Left ventricle myocardium inferior (tissue), 1 donor: ENCODE measurements around the gene ANKRD13D. TPM values are rescaled to one million over a fixed set of nuclear protein-coding genes. Genes with fewer than 3 reads are reported as not detected.

Experiments
- DNase-seq: peaks from one replicate; pipeline ENCODE4 v3.0.0-alpha.2; 2020
- H3K27ac ChIP-seq: fragments of 200-600 bp; replicated peaks from 2 replicates; pipeline ENCODE4 v1.8.0; 2021
- H3K27me3 ChIP-seq: fragments of 200-600 bp; 2 replicates; pipeline ENCODE4 v1.8.0; 2021; ENCODE audit warnings: low read depth
- H3K36me3 ChIP-seq: fragments of 200-600 bp; 2 replicates; pipeline ENCODE4 v1.8.0; 2021
- H3K4me1 ChIP-seq: fragments of 200-600 bp; 2 replicates; pipeline ENCODE4 v1.8.0; 2021
- H3K4me3 ChIP-seq: fragments of 200-600 bp; 2 replicates; pipeline ENCODE4 v1.8.0; 2021; ENCODE audit warnings: mild to moderate bottlenecking, moderate library complexity
- H3K9me3 ChIP-seq: fragments of 200-600 bp; replicated peaks from 2 replicates; pipeline ENCODE4 v1.8.0; 2021
- intact Hi-C: fragments of 100-400 bp; cut with micrococcal nuclease; formaldehyde crosslinking; loops from one replicate; pipeline ENCODE4 v1.11.0; 2022
- total RNA-seq: library from RNA; stranded (reverse); fragmentation: NEBNext Ultra II Directional; extraction: Animal tissue kit (Norgen Biotek cat#: 25700); gene quantifications from one replicate; pipeline ENCODE4 v1.2.1, GENCODE V29; 2021
- TF ChIP-seq, protein P1 (sequence below): fragments of 200-600 bp; IDR thresholded peaks from 2 replicates; pipeline ENCODE4 v1.8.0; 2021; ENCODE audit warnings: antibody characterized with exemption, mild to moderate bottlenecking, borderline replicate concordance
- donor health status: DM: no; HTN: yes; CAD: no; lungs with severe emphysema.

ANKRD13D gene
- total RNA-seq, 1 donor from 2014 or later, result 11.8 TPM

DNA sequence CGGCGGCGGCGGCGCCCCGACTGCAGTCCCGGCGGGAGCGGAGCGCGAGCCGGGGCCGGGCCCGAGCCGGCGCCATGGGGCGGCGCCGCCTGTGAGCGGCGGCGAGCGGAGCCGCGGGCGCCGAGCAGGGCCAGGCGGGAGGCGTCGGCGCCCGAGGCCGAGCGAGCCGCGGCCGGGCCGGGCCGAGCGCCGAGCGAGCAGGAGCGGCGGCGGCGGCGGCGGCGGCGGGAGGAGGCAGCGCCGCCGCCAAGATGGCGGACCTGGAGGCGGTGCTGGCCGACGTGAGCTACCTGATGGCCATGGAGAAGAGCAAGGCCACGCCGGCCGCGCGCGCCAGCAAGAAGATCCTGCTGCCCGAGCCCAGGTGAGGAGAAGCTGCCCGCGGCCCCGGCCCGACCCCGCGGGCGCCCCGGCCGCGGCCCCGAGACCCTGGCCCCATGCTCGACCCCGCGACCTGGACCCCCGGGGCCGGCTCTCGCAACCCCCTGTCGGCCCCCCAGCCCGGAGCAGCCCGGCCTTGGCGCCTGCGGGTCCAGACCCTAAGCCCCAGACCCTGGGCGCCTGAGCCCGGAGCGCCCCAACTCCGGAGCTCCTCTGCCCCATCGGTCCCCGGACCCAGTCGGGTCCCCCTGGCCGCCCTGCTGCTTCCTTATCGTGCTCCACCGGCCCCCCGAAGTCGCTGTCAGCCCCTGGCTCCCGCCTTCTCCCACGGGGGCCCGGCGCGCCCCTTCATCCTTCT is 22.5 kb upstream of the ANKRD13D start, which contains the start of gene GRK2:
Gene GRK2, plus strand, starts transcription at position 25 of the 739 bp plus-strand sequence. Its CDS starts 227 bp downstream, at position 252.
- peaks cover 72% of the 10 kb centered on the region for H3K4me1 ChIP-seq
- peaks cover 6% of the 10 kb centered on the region for H3K36me3 ChIP-seq
- H3K4me3 ChIP-seq, result peak within 1 kb of the TSS; percentile 98
- H3K9me3 ChIP-seq, result no peaks in the 10 kb centered on the region
- no peak for DNase-seq
- peak within 1 kb of the TSS; percentile 94 for H3K27ac ChIP-seq
- intact Hi-C loops, result no loop called here
- no peaks in the 10 kb centered on the region for H3K27me3 ChIP-seq
- TF ChIP-seq, protein P1, sequence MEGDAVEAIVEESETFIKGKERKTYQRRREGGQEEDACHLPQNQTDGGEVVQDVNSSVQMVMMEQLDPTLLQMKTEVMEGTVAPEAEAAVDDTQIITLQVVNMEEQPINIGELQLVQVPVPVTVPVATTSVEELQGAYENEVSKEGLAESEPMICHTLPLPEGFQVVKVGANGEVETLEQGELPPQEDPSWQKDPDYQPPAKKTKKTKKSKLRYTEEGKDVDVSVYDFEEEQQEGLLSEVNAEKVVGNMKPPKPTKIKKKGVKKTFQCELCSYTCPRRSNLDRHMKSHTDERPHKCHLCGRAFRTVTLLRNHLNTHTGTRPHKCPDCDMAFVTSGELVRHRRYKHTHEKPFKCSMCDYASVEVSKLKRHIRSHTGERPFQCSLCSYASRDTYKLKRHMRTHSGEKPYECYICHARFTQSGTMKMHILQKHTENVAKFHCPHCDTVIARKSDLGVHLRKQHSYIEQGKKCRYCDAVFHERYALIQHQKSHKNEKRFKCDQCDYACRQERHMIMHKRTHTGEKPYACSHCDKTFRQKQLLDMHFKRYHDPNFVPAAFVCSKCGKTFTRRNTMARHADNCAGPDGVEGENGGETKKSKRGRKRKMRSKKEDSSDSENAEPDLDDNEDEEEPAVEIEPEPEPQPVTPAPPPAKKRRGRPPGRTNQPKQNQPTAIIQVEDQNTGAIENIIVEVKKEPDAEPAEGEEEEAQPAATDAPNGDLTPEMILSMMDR, result no peak

DNA sequence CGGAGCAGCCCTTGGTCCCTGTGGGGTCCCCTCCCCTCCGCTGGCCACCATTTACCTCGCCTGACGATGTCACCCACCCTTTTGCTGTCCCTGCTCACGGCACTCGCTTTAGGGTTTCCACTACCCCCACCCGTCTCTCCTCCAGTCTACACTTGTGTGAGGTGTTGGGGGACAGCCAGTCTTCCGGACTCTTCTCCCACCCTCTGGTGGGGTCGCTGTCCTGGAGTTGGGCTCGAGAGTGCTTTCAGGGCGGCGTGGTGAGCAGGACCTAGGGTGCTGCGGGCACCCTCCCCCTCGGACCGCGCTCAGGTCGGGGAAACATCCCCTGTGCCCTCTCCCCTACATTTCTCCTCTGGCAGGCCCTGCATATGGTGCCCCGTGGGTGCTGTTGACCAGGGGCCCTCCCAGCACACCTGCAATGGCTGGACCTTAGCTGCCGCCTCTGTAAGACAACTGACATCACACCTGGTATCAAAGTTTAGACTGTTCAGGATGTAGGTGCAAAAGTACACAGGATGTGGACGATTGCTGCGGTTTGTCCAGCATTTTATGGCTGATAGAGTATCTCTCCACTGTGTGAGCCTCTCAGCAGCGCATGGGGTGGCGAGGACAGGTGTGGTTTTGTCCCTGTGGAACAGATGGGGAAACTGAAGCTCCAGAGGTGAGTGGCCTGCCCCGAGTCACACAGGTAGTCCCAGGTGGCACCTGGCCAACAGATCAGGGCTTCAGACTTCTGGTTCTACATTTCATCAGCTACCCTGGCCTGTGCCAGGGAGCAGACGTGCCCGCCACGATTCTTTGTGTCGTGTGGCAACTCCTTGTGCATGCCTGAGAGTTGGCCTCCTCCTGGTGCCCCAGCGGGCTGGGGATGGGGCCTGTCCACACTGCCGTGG is 21.7 kb upstream of the ANKRD13D start:
- Histone ChIP-seq H3K9me3 (no peaks in the 10 kb centered on the region), H3K4me1 (peaks cover 73% of the 10 kb centered on the region), H3K4me3 (peak overlapping the region; percentile 98), H3K27me3 (no peaks in the 10 kb centered on the region), H3K36me3 (peaks cover 6% of the 10 kb centered on the region), H3K27ac (peak overlapping the region; percentile 94)
- DNase-seq, result no peak
- TF ChIP-seq, protein P1, result no peak
- intact Hi-C loops, result no loop called here

DNA sequence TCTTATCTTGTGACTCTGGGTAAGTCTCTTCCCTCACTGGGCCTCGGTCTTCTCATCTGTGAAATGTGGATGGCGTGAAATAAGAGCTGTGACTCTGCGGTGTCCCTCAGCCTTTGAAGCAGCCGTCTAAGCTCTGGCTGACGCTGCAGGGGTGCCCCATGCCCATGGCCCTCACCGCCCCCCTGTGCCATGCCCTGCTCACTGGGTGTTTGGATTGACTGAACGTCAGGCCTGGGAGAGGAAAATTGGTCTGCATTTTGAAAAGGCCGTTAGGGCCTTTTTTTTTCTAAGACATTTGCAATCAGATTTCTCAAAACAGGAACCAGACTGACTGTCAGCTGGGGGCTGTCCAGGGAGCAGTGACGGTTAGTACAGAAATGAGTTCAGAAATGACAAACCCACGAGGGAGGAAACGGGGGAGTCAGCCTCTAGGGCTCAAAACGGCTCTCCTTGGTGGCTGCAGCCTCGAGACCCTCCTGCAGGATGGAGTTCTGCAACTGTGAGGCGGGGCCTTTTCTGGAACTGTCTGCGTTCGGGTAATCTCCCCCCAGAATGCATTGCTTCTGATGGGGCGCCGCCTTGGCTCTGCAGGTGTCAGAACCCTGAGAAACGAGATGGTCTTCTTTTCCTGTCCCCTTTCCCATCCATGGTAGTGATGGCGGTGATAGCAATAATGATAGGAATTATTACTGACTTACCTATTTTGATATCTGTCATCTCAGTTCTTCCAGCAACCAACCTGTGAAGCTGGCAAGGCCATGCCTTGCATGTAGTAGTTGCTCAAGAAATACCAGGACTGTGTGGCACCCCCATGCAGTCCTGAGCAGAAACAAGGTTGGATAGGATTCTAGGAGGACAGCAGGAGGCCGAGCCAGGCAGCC is 20.8 kb upstream of the ANKRD13D start:
- H3K27me3 ChIP-seq, result no peaks in the 10 kb centered on the region
- no peak for DNase-seq
- H3K4me1 ChIP-seq, result peaks cover 73% of the 10 kb centered on the region
- intact Hi-C loops, result no loop called here
- H3K4me3 ChIP-seq, result peak overlapping the region; percentile 98
- peaks cover 6% of the 10 kb centered on the region for H3K36me3 ChIP-seq
- no peaks in the 10 kb centered on the region for H3K9me3 ChIP-seq
- H3K27ac ChIP-seq, result peak overlapping the region; percentile 94
- TF ChIP-seq, protein P1, result no peak

DNA sequence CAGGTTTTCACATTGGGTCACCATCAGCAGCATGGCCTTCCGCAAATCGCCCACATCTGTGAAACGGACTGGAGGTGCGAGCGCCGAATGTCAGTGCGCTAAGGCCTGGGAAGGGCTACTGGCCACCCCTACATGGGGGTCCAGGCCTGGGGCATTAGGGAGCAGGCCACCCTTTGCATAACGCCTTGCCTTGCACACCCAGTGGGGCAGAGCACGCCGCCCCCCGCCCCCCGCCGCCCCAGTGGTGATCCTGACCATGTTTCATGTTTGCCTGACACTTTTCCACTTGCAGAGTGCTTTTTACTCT is 20.2 kb upstream of the ANKRD13D start:
- peaks cover 79% of the 10 kb centered on the region for H3K4me1 ChIP-seq
- no peaks in the 10 kb centered on the region for H3K27me3 ChIP-seq
- H3K36me3 ChIP-seq, result peaks cover 6% of the 10 kb centered on the region
- peak overlapping the region; percentile 98 for H3K4me3 ChIP-seq
- H3K27ac ChIP-seq, result peak overlapping the region; percentile 94
- intact Hi-C loops, result no loop called here
- TF ChIP-seq, protein P1, result no peak
- DNase-seq, result no peak
- no peaks in the 10 kb centered on the region for H3K9me3 ChIP-seq
